NCI-H2171 (cell line): ENCODE data around the gene UBXN2A.

Source experiments
- DNase-seq: peaks from one replicate; lab custom pipeline; 2025; lab: John Stamatoyannopoulos, UW

Gene UBXN2A

DNA sequence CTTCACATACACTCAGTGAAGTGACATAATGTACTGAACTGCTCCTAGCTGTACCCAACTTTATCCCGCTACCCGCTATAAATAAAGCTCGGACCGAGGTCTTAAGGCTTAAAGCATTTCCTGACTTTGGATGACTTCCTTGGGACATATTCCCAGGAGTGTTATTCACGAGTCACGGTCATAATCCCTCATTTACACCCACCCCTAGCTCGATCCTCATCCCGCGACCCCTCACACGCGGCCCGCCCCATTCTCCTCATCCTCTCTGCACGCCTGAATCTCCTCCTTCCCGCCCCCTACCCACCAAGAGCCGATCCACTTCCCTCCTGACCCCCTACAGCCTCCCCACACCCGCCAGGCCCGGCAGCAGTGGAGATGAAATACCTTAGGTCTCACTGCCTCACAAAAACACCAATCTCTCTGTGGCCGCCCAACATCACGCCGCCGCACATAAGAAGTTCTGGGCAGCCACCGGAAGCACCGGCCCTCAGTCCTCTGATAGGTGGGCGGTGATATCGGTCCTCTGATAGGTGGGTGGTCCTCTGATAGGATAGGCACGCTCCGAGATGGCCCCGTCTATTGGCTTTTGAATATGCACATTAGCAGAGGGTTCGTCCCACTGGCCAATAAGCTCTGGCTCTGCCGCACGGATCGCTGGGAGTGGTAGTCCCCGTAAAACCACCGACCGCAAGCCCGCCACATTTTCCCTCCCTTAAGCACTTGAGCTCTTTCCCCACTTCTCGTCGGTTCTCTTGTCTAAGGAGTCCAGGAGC lies 106.9 kb downstream of the UBXN2A start, which contains the start of gene WDCP:
TSS of gene WDCP (minus strand) at position 462 of the 773 bp plus-strand sequence. CDS start 7,897 bp downstream, outside the sequence.
- DNase-seq, result peak; percentile 99

DNA sequence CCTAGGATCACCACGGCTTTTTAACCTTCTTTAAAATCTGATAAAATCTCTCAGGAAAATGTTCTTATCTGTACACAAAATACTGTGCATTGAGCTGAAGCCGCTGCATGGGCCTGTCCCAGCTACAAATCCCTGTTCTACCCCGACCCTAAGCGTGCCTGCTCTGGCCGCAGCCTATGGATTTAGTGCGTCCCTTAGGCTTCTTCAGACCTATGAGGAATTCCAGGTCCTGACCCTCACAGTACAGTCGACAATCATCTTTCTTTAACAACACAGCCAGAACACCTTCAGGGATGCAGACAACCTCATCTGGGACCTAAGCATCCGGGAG lies 107.4 kb downstream of the UBXN2A start:
- DNase-seq, result no peak

DNA sequence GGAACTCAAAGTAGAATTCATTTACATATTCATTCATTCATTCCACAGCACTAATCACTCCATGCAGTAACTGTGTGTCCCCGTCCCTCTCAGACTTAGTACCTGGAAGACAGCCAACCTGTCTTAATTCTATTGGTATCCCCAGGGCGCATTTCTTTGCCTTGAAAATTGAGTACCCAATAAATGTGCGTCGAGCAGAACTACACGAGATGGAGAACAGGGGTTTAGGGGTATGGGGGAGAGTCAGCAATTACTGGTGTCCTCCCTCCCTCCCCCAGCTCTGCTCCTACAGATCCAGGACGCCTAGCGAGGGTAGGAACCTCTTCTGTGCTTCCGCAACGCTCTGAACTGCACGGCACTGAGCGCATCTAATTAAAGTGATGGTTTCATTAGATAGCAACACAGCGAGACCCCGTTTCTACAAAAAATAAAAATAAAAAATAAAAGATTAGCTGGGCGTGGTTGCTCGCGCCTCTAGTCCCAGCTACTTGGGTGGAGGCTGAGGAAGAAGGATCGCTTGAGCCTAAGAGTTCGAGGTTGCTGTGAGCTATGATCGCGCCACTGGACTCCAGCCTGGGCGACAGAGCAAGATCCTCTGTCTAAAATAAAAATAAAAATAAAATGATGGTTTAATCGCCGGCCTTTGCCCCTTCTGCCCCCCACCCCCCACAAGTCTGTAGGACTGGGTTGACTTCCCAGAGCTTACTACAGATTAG lies 108.7 kb downstream of the UBXN2A start:
- DNase-seq, result peak; percentile 12

DNA sequence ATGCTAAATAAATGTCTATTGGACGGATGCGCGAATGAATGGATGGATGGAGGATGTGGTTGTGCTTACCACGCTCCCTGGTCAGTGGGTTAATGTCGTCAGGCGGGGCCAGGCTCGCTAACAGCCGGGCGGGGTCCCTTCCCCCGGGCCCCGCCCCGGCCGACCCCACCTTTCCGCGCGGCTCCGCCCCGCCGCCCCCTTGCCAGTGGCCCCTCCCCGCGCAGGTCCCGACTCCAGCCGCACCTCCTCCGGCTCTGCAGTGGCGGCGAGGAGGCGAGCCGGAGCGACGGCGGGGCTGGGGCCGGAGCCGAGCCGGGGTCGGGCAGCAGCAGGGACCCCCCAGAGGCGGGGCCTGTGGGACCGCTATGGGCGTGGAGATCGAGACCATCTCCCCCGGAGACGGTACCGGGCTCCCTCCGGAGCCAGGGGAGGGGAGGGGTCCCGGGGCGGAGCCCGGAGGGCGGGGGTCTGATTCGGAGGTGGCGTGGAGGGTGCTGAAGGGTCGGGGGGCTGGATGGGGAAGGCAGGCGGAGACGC lies 109.3 kb downstream of the UBXN2A start, which contains the start of gene FKBP1B:
TSS of gene FKBP1B (plus strand) at position 257 of the 537 bp plus-strand sequence. CDS start at position 366, 109 bp downstream.
- peak; percentile 79 for DNase-seq

DNA sequence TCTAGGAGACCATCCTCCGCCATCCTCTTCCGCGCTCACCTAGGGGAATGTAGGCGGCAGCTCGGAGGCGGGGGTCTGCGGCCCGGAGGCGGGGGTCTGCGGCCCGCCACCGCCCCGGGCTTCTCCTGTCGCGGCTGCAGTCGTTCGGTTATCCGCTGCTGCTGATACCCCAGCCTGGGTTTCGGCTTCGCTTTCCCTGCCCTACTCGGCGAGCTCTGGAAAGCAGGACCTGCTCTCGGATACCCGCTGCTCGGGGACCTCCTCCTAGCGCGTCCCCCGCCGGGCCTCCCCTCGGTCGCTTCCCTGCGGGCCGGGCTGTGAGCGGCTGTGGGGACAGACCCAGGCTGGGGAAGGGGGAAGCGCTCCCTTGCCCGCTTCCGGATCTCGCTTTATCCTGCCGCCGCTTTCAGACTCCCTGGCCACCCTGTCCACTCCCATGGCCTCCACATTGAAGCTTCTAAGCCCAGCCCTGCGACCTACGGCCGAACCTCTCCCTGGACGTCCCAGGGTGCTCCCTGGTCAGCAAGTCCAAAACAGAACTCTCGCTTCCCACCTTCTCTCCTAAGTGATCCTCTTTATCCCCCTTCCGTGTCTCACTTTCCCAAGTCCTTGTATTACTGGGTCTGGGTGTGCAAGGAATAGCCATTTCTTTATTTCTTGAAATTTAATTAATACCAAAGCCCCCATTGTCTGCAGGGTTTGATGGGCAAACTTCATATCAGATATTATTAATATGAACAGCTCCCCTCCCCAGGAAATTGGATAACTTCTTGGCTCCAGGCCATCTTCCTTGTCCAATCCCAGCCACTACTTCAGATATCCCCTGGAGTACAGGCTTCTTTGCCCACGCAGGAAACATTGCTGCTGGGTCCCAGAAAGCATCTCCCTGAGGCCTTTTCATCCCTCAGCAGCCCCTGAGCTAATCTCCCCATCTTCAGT lies 110.0 kb downstream of the UBXN2A start:
- no peak for DNase-seq

DNA sequence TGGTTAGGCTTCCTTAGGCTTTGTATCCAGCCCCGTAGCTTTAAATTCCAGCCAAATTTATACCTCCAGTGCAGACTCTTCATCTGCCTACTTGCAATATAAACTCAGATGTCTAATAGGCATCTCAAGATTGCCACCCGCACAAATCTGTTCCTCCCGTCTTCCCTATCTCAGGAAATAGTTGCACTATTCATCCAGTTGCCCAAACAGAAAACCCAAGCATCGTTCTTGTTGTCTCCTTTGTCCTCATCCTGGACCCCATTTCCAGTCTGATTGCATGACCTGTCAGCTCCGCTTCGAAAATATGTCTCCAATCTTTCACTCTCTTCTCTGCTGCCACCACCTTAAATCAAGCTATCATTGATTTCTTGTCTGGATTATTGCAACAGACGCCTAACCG lies 111.6 kb downstream of the UBXN2A start:
- DNase-seq, result no peak

DNA sequence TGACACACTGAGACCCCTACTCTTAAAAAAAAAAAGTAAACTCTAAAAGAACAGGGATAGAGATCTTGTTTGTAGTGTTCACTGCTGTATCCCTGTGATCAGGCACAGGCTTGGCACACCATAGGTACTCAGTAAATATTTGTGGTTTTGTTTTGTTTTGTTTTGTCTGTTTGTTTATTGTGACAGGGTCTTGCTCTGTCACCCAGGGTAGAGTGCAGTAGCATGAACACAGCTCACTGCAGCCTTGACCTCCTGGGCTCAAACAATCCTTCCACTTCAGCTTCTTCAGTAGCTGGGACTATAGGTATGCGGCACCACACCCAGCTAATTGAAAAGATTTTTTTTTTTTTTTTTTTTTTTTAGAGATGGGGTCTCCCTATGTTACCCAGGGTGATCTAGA lies 112.7 kb downstream of the UBXN2A start:
- no peak for DNase-seq
